Caco-2 (cell line): Measurements from ENCODE around the gene ARHGAP42. TPM values are rescaled to one million over a fixed set of nuclear protein-coding genes. Genes with fewer than 3 reads are reported as not detected.

ENCODE experiments used
- BruUV-seq: library from RNA; stranded (reverse); fragments of 400-500 nt; replicated peaks from 2 replicates; lab custom pipeline; 2021; lab: Mats Ljungman, UMichigan
- CTCF ChIA-PET: fragments of 300-600 bp; sonication (Branson Sonifier 250); formaldehyde crosslinking; loops from one replicate; lab custom pipeline; 2022; ENCODE audit warnings: antibody characterized with exemption; lab: Charles Lee
- POLR2A ChIA-PET: fragments of 300-600 bp; sonication (Branson Sonifier 250); formaldehyde crosslinking; loops from one replicate; lab custom pipeline; 2022; ENCODE audit warnings: antibody characterized with exemption; lab: Charles Lee
- DNase-seq, 2 experiments: peaks; one replicate each; pipeline versions ENCODE4 v3.0.0 to v3.0.0-alpha.2; 2020 to 2022
- H3K27me3 ChIP-seq: replicated peaks from 2 replicates; pipeline ENCODE4 v1.6.0; 2011; ENCODE audit warnings: low read length; ENCODE audit not compliant: control insufficient read depth, insufficient read depth
- H3K36me3 ChIP-seq: 2 replicates; pipeline ENCODE4 v1.5.1; 2011; ENCODE audit warnings: low read length; ENCODE audit not compliant: control insufficient read depth, insufficient read depth
- H3K4me1 ChIP-seq: fragments of 250-450 bp; sonication (Bioruptor Pico); 2 replicates; pipeline ENCODE4 v1.5.1; 2020; ENCODE audit warnings: mild to moderate bottlenecking
- H3K4me3 ChIP-seq: 2 replicates; pipeline ENCODE4 v1.5.1; 2011; ENCODE audit warnings: low read depth, mild to moderate bottlenecking, control low read depth, low read length
- H3K9me3 ChIP-seq: fragments of 250-450 bp; sonication (Bioruptor Pico); 2 replicates; pipeline ENCODE4 v1.5.1; 2020; ENCODE audit warnings: mild to moderate bottlenecking, moderate library complexity
- H3K27ac Mint-ChIP-seq: one replicate; pipeline ENCODE4 v1.8.0; 2022; ENCODE audit warnings: mixed read lengths; ENCODE audit not compliant: unreplicated experiment
- H3K27me3 Mint-ChIP-seq: one replicate; pipeline ENCODE4 v1.8.0; 2022; ENCODE audit warnings: mixed read lengths; ENCODE audit not compliant: insufficient read depth, unreplicated experiment
- H3K36me3 Mint-ChIP-seq: one replicate; pipeline ENCODE4 v1.8.0; 2022; ENCODE audit warnings: mild to moderate bottlenecking, mixed read lengths; ENCODE audit not compliant: insufficient read depth, unreplicated experiment
- H3K4me1 Mint-ChIP-seq: one replicate; pipeline ENCODE4 v1.8.0; 2022; ENCODE audit warnings: low read depth, mixed read lengths; ENCODE audit not compliant: unreplicated experiment
- H3K4me3 Mint-ChIP-seq: one replicate; pipeline ENCODE4 v1.8.0; 2022; ENCODE audit warnings: mild to moderate bottlenecking, moderate library complexity, mixed read lengths; ENCODE audit not compliant: unreplicated experiment
- H3K9me3 Mint-ChIP-seq: one replicate; pipeline ENCODE4 v1.8.0; 2022; ENCODE audit warnings: mixed read lengths; ENCODE audit not compliant: unreplicated experiment
- intact Hi-C: fragments of 100-400 bp; cut with micrococcal nuclease; formaldehyde crosslinking; loops from one replicate; pipeline ENCODE4 v1.10.0; 2022; ENCODE audit not compliant: unreplicated experiment
- total RNA-seq: library from RNA; stranded (reverse); gene quantifications from 2 replicates; pipeline ENCODE4 v1.2.3, GENCODE V29; 2022
- TF ChIP-seq, protein P1 (sequence below), 2 experiments: fragments of 200-600 bp in 1 of 2; IDR thresholded peaks; 1 replicate in 1 of 2; 2 replicates in 1 of 2; pipeline versions ENCODE4 v1.5.1 to v1.8.0; 2011 to 2022; ENCODE audit warnings: antibody characterized with exemption in 1 of 2, control low read depth in 1 of 2, inconsistent platforms in 1 of 2, low read depth in 1 of 2, low read length in 1 of 2, mild to moderate bottlenecking in 1 of 2, moderate library complexity in 1 of 2; ENCODE audit not compliant: insufficient read depth in 1 of 2, severe bottlenecking in 1 of 2, unreplicated experiment in 1 of 2

The ARHGAP42 gene
- total RNA-seq, 1 experiment from 2014 or later, result 8.4 TPM

DNA sequence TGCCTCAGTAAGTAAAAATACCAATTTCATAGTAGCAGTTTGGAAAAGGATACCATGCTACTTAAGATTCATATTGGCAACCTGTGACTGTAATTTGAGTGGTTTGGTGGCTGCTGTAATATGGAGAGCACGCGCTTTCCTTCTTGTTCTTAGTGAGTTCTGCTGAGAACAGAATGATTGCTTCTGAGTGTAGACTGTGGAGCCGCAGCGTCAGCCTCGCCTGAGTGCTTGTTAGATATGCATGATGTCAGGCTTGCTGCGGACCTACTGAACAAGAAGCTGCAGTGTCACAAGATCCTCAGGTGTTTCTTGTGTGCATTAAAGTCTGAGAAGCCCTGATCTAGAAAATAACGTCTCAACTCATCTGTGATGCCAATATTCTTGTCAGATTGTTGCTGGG is 143.2 kb downstream of the ARHGAP42 start:
- H3K27me3 ChIP-seq, result no peaks in the 10 kb centered on the region
- H3K9me3 Mint-ChIP-seq, result no peaks in the 10 kb centered on the region
- peaks cover 36% of the 10 kb centered on the region for H3K4me1 Mint-ChIP-seq
- H3K4me3 Mint-ChIP-seq, result no peak overlapping the region
- H3K36me3 ChIP-seq, result no peaks in the 10 kb centered on the region
- ChIA-PET CTCF (interaction anchor here (2.9 kb wide), 1 partner anchor 142 kb away, joined by 42 read pairs; no protein-coding TSS in a partner anchor), POLR2A (no interaction called here)
- no TSS peak for BruUV-seq
- no peak overlapping the region for H3K27ac Mint-ChIP-seq
- no peaks in the 10 kb centered on the region for H3K36me3 Mint-ChIP-seq
- H3K9me3 ChIP-seq, result no peaks in the 10 kb centered on the region
- intact Hi-C loops, result no loop called here
- H3K4me3 ChIP-seq, result no peak overlapping the region
- no peak for DNase-seq
- TF ChIP-seq, protein P1, sequence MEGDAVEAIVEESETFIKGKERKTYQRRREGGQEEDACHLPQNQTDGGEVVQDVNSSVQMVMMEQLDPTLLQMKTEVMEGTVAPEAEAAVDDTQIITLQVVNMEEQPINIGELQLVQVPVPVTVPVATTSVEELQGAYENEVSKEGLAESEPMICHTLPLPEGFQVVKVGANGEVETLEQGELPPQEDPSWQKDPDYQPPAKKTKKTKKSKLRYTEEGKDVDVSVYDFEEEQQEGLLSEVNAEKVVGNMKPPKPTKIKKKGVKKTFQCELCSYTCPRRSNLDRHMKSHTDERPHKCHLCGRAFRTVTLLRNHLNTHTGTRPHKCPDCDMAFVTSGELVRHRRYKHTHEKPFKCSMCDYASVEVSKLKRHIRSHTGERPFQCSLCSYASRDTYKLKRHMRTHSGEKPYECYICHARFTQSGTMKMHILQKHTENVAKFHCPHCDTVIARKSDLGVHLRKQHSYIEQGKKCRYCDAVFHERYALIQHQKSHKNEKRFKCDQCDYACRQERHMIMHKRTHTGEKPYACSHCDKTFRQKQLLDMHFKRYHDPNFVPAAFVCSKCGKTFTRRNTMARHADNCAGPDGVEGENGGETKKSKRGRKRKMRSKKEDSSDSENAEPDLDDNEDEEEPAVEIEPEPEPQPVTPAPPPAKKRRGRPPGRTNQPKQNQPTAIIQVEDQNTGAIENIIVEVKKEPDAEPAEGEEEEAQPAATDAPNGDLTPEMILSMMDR (IDR thresholded peaks at IDR 0.05; ENCODE audit: insufficient read depth in 1 of 2, low read depth in 1 of 2, low read length in 1 of 2, severe bottlenecking in 1 of 2, unreplicated experiment in 1 of 2), result no peak
- H3K4me1 ChIP-seq, result peaks cover 41% of the 10 kb centered on the region
- no peaks in the 10 kb centered on the region for H3K27me3 Mint-ChIP-seq

DNA sequence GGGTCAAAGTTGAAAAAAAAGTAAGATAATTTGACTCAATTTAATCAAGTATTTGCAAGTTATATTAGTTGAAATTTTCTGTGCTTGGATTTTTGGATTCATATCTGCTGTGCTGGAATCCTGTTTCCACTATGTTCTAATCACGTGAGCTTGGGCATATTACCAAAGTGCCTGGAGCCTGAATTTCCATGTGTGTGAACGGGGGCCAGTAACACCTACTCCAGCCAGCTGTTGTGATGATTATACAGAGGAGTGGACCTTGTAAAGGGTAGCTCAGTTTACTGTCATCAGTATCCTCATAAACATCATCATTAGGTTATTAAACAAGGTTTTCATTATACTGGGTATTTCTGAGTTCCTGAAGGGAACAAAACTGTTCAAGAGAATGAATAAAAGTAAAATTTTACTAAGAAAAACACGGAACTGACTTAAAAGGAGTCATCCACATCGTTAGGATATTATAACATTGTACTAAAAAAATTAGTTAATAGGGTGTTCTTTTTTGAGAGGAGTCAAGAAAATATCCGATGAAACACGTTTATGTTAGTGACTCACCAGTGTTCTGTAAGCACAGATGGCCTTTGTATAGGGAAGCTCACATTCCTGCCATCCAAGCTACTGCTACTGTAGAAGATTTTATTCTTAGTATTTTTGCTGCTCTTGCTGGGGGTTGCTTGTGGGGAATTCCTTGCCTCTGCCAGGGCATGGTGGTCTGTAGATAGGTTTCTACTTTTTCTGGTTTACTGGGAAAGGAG is 144.1 kb downstream of the ARHGAP42 start:
- H3K4me1 ChIP-seq, result peaks cover 41% of the 10 kb centered on the region
- H3K4me1 Mint-ChIP-seq, result peaks cover 36% of the 10 kb centered on the region
- POLR2A ChIA-PET, result no interaction called here

DNA sequence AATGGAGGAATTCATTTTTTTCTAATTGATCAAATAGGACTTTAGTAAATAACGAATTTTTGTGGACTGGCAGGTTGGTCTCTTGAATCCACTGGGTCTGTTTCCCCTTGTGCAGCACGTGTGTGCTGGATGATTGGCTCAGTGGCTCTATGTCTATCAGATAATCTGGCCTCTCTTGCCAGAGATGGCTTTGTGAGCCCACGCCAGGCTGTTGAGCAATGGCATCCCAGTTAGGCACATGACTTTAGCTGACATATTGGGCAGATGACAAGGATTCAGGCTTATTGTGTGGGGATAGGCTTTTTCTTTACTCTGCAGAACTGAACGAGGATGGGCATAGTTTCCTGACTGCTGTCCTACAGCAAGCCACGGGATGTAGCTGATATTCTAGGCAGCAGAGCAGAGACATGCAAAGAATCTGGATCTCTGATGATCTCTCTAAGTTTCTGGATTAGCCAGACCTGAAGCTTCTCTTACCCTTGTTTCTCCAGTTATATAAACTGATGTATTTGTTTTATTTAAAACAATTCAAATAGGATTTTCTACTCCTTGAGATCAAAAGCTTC is 144.9 kb downstream of the ARHGAP42 start:
- H3K9me3 ChIP-seq, result no peaks in the 10 kb centered on the region
- TF ChIP-seq, protein P1 (IDR thresholded peaks at IDR 0.05; ENCODE audit: insufficient read depth in 1 of 2, low read depth in 1 of 2, low read length in 1 of 2, severe bottlenecking in 1 of 2, unreplicated experiment in 1 of 2), result no peak
- no peaks in the 10 kb centered on the region for H3K36me3 Mint-ChIP-seq
- no peak overlapping the region for H3K4me3 ChIP-seq
- intact Hi-C loops, result no loop called here
- no peak overlapping the region for H3K4me3 Mint-ChIP-seq
- CTCF ChIA-PET, result interaction anchor here (0.6 to 1.4 kb wide), 3 partner anchors 144 to 277 kb away, joined by 3 to 7 read pairs (median 5); no protein-coding TSS in a partner anchor
- peaks cover 41% of the 10 kb centered on the region for H3K4me1 ChIP-seq
- BruUV-seq, result no TSS peak
- no peak overlapping the region for H3K27ac Mint-ChIP-seq
- no peaks in the 10 kb centered on the region for H3K36me3 ChIP-seq
- peaks cover 36% of the 10 kb centered on the region for H3K4me1 Mint-ChIP-seq
- DNase-seq, result no peak
- no peaks in the 10 kb centered on the region for H3K27me3 Mint-ChIP-seq
- POLR2A ChIA-PET, result no interaction called here
- no peaks in the 10 kb centered on the region for H3K27me3 ChIP-seq
- H3K9me3 Mint-ChIP-seq, result no peaks in the 10 kb centered on the region

More for the DNA sequence above, 144.1 kb downstream of the ARHGAP42 start:
- Mint-ChIP-seq H3K36me3 (no peaks in the 10 kb centered on the region), H3K4me3 (no peak overlapping the region), H3K27ac (no peak overlapping the region), H3K27me3 (no peaks in the 10 kb centered on the region), H3K9me3 (no peaks in the 10 kb centered on the region)
- BruUV-seq, result no TSS peak
- H3K4me3 ChIP-seq, result no peak overlapping the region
- CTCF ChIA-PET, result interaction anchor here (0.6 to 1.4 kb wide), 3 partner anchors 143 to 276 kb away, joined by 3 to 7 read pairs (median 5); no protein-coding TSS in a partner anchor
- H3K9me3 ChIP-seq, result no peaks in the 10 kb centered on the region
- TF ChIP-seq, protein P1 (IDR thresholded peaks at IDR 0.05; ENCODE audit: insufficient read depth in 1 of 2, low read depth in 1 of 2, low read length in 1 of 2, severe bottlenecking in 1 of 2, unreplicated experiment in 1 of 2), result no peak
- intact Hi-C loops, result no loop called here
- no peaks in the 10 kb centered on the region for H3K36me3 ChIP-seq
- no peaks in the 10 kb centered on the region for H3K27me3 ChIP-seq
- no peak for DNase-seq
